Measurements from ENCODE around the gene BLOC1S1.

- TF ChIP-seq EP300 (IDR thresholded peaks at IDR 0.05; ENCODE audit: borderline replicate concordance) (no peak), CEBPB (IDR thresholded peaks at IDR 0.05) (no peak), MAX (IDR thresholded peaks at IDR 0.05) (no peak), NFIC (IDR thresholded peaks at IDR 0.05) (no peak), YY1 (IDR thresholded peaks at IDR 0.05; ENCODE audit: low read depth) (no peak), FOXM1 (IDR thresholded peaks at IDR 0.05; ENCODE audit: borderline replicate concordance, low read depth) (no peak), TAF1 (IDR thresholded peaks at IDR 0.05; ENCODE audit: low read depth) (no peak)
These were observed 9.1 kb downstream of the BLOC1S1 start for GRCh38 chr12:55724940-55725309.

All from Ishikawa (cell line).